Endothelial cell of umbilical vein (primary cell): ENCODE data around the gene KCTD16.

Source experiments
- POLR2AphosphoS5 ChIP-seq: IDR thresholded peaks from 2 replicates; pipeline ENCODE4 v1.6.1; 2012; ENCODE audit warnings: low read depth, mild to moderate bottlenecking, control low read depth, low read length, moderate library complexity; ENCODE audit not compliant: insufficient read depth
- TF ChIP-seq, protein P1 (sequence below), 2 donors: IDR thresholded peaks; 1 replicate in 1 of 2; 2 replicates in 1 of 2; pipeline ENCODE4 v1.5.1; 2011; ENCODE audit warnings: low read length in 2 of 2, mild to moderate bottlenecking in 2 of 2, moderate library complexity in 2 of 2, control low read depth in 1 of 2, inconsistent platforms in 1 of 2, low read depth in 1 of 2; ENCODE audit not compliant: insufficient read depth in 1 of 2; ENCODE audit errors: extremely low read depth in 1 of 2

DNA sequence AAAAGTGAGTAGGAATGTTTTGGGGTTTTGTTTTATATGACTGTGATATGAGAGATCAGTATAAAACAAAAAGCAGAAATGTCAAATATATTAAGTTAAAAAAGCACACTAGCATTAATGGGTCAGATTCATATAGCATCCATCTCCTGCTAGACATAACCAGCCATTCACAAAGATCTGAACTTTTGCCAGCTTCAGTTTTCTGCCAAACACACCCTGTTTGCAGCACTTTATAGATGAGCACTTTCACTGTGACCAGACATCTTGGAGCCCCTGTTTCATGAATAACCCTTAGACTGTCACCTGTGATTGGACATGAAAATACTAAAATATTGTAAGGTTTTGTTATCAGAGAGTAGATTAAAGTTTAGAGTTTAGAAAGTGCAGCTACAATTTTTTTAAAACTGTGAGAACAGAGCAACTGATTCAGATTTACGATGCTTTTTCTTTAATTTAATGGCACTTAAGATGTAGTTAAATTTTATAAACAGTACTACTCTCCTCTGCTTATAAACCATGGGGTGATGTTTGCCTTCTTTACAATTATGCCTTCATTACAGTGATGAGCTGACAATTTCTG, 142.6 kb downstream of the KCTD16 start:
- TF ChIP-seq, protein P1, sequence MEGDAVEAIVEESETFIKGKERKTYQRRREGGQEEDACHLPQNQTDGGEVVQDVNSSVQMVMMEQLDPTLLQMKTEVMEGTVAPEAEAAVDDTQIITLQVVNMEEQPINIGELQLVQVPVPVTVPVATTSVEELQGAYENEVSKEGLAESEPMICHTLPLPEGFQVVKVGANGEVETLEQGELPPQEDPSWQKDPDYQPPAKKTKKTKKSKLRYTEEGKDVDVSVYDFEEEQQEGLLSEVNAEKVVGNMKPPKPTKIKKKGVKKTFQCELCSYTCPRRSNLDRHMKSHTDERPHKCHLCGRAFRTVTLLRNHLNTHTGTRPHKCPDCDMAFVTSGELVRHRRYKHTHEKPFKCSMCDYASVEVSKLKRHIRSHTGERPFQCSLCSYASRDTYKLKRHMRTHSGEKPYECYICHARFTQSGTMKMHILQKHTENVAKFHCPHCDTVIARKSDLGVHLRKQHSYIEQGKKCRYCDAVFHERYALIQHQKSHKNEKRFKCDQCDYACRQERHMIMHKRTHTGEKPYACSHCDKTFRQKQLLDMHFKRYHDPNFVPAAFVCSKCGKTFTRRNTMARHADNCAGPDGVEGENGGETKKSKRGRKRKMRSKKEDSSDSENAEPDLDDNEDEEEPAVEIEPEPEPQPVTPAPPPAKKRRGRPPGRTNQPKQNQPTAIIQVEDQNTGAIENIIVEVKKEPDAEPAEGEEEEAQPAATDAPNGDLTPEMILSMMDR (IDR thresholded peaks at IDR 0.05; ENCODE audit: extremely low read depth in 1 of 2, insufficient read depth in 1 of 2, low read depth in 1 of 2, low read length in 2 of 2), result no peak
- TF ChIP-seq POLR2AphosphoS5, result no peak
